GM19452 (cell line): Measurements from ENCODE around the gene CKM.
"Not testable (repeated sequence)": the region's sequence is repeated elsewhere in the genome, so short reads cannot be mapped to it uniquely, and the experiment has no call there.

ENCODE experiments used
- ATAC-seq: cut with Tn5 transposase; IDR thresholded peaks from one replicate; pipeline ENCODE4 v1.9.1; 2021; ENCODE audit not compliant: unreplicated experiment

CKM gene

DNA sequence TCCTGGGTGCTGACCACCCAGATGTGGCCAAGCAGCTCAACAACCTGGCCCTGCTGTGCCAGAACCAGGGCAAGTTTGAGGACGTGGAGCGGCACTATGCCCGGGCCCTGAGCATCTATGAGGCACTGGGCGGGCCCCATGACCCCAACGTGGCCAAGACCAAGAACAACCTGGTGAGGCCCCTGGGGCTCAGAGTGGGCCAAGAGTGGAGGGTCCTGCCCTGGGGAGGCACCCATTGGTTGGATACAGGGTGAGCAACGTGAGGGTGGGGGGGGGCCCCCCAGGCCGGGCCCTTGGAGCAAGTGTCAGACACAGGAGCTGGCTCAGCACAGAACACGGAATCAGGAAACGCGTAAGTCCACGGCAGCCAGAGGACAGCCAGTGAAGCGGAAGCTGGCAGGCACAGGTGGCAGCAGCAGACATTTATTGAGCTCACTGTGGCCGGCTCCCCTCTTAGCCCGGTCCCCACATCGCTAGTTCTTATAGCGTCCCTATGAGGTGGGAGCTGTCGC, 26.8 kb upstream of the CKM start:
- ATAC-seq, result no peak

DNA sequence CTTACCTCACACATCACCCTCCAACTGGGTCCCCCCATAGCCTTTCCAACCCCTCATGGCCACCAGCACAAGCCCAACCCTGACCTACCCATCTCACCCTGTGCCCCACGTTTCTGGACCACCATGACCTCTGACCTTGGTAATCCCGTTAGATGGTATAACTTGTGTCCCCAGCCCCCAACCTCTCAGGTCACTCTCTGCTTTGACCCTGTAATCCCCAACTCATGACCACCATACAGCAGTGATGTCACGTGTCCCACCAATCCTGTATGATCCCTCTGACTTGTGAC, 26.4 kb upstream of the CKM start:
- no peak for ATAC-seq

DNA sequence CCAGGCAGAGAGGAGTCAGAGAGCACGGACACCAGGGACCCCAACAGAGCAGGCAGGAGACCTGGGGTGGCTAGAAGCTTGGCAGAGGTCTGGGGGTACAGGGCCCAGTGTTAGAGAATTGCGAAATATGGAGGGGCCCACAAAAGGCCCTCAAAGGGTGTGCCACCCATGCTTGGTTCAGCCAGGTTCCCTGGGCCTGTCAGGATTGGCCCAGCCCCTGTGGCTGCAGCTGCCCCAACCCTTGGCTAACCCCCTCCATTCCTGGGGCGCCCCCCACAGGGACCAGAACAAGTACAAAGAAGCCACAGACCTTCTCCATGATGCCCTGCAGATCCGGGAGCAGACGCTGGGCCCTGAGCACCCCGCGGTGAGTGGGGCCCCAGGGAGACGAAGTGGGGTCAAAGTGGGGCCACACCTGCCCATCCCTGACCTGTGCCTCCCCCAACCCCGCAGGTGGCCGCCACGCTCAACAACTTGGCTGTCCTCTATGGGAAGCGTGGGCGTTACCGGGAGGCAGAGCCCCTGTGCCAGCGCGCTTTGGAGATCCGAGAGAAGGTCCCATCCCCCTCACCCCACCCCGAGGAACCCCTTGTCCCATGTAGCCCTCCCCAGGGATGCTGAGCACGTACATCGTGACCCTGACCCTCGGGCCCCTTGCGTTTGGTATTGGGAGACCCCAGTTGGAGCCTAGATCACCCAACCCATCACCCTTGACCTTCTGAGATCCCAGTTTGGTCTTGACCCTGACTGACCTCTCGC, 25.9 kb upstream of the CKM start:
- ATAC-seq, result no peak

DNA sequence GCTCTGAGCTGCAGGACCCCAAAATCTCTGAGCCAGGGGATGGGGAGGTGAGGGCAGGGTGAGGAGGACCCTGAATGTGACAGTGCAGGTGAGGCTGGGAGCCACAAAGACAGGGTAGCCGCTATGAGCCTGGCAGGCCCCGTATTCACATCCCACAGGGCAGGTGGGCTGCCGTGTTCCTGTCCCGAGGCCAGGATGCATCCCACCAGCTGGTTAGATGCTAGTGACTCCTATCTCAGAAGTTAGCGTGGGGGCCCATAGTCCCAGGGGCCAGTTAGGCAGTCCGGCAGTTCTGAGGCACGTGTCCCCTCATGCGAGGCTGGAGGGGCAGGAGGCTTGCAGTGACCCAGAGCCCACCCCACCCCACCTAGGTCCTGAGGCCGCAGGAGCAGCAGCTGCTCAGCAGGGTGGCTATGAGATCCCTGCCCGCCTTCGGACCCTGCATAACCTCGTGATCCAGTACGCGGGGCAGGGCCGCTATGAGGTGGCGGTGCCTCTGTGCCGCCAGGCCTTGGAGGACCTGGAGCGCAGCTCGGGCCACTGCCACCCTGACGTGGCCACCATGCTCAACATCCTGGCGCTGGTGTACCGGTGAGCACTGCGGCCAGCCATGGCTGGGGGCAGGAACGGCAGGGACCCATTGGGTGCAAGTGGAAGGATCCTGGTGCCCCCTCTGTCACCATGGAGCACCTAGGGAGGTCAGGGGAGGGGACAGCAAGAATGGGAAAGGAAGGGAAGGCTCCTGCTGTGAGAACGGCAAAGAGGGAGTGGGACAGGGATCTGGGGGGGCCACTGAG, 25.1 kb upstream of the CKM start:
- ATAC-seq, result no peak

DNA sequence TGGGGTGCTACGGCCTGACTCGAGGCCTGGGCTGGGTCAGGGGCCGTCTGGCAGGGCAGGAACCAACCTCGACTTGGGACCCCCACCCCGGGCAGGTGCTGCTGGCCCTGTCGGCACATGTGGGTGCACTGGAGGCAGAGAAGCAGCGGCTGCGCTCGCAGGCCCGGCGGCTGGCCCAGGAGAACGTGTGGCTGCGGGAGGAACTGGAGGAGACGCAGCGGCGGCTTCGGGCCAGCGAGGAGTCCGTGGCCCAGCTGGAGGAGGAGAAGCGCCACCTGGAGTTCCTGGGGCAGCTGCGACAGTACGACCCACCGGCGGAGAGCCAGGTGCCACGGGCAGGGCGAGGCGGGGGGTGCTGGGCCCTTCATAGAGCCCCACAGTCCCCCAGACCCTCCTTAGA, 23.8 kb upstream of the CKM start:
- ATAC-seq, result no peak

DNA sequence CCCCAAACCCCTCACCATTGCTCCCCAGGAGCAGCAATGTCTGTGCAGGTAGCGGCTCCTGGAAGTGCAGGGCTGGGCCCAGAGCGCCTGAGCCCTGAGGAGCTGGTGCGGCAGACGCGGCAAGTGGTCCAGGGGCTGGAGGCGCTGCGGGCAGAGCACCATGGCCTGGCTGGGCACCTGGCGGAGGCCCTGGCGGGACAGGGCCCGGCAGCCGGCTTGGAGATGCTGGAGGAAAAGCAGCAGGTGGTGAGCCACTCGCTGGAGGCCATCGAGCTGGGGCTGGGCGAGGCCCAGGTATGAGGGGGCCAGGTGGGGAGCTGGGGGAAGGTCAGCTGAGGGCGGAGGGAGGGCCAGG, 22.8 kb upstream of the CKM start:
- ATAC-seq, result no peak

DNA sequence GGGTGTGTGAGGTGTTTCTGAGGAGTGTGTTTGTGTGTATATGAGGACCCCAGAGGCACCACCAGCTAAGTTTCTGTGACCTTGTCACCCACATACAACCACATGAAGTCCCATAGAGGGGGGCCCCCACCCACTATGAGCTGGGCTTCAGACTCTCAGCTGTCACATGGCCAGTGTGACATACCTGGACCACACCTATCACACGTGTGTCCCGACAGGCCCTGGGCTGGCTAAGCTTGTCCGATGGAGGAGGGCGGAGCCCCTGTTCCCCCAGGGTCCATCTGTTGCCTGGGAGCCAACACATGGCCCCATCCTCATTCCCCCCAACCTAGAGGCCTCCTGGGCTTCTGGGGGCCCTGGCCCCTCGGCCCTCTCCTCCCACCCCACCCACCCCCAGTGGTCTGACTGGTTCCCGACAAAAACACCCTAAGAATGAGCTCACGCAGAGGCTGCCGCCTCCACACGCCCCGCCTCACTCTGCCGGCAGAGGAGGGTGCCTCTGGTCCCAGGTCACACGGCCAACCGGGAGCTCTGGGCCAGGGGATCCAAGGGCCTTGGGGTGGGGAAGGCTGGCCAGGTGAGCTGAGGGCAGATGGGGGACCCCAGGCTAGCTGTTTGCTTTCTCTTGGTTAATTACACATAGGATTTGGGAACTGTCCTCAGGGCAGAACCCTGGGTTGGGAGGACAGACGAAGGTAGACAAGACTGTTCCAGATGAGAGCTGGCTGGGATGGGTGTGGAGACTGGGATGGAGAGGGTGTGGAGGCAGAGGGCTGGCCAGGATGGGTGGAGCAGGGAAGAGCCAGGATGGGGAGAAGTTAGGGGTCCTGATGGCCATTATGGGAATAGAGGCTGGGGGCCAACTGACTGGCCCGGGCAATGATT, 22.2 kb upstream of the CKM start:
- no peak for ATAC-seq

DNA sequence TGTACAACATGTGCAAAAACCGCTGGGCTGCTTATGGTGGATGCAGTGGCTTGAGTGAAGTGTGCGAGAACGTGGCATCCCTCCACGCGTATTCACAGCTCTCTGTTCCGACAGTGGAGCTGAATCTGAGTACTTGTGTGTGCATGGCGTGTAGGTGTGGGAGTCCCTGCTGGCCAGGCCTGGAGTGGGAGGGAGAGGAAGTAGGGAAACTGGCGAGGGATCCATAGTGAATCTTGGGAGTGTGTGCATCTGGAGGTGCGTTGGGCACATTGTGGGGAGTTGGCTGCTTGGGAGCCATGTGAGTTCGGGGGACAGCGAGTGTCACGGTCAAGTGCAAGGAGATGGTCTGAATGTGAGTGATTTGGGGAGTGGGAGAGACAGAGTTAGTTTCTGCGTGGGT, 20.2 kb upstream of the CKM start:
- ATAC-seq, result no peak

DNA sequence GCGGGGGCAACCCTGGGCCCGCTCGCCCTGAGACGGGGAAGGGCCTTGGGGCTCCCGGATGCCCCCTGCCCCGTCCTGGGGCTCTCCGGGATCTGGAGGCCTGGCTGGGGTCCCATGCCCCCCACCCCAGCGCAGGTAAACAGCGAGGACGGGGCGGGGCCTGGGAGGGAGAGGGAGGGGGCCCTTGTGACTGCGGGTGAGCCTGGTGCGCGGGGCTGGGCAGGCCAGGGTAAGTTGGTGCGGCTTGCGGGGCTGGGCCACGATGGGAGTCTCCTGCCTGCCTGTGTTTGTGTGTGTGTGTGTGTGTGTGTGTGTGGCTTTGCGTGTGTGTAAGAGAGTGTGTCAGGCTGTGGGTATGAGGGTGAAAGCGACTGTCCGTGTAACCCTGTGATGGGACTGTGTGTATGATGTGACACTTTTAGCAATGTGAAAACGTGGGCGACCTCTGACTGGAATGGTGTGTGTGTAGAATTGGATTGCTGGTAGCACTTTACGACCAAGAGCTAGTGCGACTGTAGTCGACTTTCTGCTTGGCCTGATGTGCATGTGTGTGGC, 18.3 kb upstream of the CKM start:
- no peak for ATAC-seq

DNA sequence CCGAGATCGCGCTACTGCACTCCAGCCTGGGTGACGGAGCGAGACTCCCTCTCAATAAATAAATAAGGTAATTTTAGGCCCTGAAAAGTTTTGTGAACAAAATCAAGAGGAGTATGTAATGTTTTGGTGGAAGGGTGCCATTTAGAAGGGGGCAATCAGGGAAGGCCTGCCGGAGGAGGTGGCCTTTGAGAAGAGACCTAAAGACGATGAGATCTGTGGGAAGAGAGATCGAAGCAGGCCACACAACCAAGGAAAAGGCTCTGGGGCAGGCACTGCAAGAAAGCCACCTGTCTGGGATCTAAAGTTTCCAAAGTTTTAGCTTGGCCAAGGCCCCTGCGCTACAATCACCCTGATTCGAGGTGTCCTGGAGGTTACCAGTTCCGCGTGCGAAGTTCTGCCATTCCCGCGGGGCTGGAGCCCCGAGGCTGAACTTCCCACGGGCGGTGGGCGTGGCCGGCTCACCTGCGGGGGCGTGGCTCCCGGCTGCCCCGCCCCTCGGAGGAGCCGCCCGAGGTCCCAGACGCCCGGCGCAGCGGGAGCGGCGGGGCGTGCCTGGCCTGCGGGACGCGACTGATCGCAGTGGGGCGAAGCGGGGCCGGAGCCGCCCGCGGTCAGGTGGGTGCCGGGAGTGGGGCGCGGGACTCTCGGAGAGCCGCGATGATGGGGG, 17.7 kb upstream of the CKM start, which contains the start of gene KLC3:
TSS of gene KLC3 (plus strand) at position 519 of the 667 bp plus-strand sequence. CDS start 4,792 bp downstream, outside the sequence.
- ATAC-seq, result no peak

DNA sequence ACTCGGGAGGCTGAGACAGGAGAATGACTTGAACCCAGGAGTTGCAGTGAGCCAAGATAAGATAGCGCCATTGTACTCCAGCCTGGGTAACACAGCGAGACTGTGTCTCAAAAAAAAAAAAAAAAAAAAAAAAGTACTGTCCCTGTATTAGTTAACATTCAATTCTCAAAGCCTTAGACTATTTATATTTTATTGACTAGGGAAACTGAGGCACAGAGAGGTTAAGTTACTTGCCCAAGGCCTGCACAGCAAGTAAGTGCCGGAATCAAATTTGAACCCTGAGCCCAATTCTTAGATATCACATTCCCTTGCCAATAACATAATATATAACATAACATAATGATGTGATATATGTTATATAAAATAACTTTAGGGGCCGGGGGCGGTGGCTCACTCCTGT, 17.0 kb upstream of the CKM start:
- no peak for ATAC-seq

DNA sequence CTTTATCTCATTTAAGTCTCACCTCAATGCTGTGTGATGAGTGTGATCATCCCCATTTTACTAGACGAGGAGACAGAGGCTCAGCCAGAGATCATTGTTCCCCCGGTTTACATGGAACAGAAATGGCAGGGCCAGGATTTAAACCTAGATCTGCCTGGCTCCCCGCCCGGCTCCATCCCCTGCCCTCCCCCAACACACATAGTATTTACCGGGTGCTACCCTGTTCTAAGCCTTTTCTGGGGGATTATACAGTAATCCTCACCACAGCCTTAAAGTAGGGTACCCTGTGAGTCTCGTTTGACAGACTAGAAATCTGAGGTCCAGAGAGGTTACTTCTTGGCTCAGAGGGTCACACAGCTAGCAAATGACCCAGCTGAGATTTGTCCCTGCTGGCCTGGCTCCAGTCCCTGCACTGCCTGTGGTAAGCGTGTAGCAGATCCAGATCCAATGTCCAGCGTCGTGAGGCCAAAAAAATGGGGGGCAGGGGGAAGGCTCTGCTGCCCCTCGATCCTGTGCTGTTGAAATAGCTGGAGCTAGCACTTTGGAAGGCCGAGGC, 14.1 kb upstream of the CKM start:
- ATAC-seq, result no peak

DNA sequence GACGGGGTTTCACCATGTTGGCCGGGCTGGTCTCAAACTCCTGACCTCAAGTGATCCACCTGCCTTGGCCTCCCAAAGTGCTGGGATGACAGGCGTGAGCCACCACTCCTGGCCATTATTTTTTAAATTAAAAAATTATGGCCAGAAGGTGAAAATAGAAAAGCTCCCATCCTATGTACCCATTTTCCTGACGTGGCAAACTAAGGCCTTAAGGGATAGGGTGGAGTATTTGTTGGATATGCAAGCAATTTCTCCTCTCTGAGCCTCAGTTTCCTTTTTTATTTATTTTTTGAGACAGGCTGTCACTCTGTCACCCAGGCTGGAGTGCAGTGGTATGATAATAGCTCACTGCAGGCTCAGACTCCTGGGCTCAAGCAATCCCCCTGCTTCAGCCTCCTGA, 12.2 kb upstream of the CKM start:
- not testable (repeated sequence) for ATAC-seq

DNA sequence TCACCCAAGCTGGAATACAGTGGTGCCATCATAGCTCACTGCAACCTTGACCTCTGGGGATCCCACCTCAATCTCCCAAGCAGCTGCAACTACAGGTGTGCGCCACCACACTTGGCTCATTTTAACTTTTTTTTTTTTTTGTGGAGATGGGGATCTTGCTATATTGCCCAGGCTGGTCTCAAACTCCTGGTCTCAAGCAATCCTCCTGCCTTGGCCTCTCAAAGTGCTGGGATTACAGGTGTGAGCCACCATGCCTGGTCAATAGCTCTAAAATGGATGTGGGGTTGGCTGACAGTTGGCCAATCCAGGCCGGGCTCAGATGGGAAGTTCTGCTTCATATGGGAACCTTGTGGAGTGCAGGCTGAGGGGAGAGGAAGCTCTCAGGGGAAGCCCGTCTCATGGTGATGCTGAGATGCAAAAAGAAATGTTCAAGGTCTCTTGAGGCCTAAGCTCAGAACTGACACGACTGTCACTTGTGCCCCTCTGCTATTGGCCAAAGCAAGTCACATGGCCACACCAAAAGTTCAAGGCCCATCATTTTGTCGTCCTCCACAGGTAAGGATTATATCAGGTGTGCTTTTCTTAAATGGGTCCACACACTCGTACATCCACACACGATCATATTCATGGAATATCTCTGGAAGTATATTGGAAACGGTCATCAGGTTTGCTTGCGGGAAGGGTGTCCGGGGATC, 11.1 kb upstream of the CKM start:
- ATAC-seq, result no peak

DNA sequence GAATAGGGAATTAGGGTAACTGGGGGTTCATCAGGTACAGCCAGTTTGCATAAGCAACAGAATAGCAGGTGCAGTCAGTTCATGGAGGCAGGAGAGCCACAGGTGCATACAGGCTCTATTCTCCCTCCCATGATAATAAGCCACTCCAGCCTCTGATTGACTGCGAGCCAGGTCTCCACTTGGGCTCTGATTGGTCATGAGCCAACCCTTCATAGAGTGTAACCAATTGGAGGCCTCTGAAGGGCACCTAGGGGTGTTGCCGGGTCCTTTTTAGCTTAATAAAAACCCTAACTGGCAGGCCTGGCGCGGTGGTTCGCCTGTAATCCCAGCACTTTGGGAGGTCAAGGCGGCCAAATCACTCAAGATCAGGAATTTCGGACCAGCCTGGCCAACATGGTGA, 8.7 kb upstream of the CKM start:
- no peak for ATAC-seq

DNA sequence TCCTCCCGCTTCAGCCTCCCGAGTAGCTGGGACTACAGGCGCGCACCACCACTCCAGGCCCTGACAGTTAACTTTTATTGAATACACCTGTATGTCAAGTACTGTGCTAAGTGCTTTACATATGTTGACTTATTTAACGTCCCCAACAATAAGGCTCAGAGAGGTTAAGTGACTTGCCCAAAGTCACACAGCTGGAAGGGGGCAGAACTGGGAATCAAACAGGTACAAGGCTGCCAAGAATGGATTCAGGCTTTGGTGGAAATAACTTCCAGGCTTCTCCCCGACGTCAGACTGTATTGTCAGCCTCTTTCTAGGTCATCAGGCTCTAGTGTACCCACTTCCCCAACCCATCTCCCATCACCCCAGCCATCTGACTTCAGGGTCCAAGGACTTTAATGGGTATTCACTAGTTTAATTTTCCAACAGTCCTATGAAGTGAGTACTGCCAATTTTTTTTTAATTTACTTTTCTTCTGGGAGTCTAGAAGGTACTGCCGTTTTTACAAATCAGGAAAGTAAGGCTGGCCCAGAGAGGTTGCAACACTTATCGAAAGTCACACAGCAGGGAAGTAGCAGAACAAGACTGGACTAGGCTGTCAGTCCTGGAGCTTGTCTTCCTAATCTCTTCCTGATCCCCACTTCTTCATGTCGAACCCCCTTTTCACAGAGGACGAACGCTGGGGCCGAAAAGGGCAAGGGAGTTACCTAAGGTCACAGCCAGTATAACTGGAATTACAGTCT, 4.9 kb upstream of the CKM start:
- ATAC-seq, result no peak

DNA sequence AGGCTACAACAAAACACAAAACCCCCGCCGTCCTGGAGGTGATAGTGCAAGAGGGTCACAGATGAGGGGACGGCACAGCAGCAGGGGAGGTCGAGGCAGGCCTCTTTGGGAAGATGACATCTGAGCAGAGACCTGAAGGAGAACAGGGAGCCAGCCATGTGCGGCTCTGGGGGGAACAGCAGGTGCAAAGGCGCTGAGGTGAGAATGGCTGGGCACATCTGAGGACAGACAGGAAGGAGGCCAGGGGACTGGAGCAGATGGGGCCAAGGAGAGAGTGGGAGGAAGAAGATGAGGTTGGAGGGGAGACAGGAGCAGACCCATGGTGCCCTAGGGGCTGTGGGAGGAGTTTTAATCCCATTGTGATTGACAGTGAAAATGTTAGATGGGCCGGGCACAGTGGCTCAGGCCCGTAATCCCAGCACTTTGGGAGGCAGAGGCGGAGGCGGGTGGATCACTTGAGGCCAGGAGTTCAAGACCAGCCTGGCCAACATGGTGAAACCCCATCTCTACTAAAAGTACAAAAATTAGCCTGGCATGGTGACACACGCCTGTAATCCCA, 1.8 kb upstream of the CKM start:
- ATAC-seq, result no peak

DNA sequence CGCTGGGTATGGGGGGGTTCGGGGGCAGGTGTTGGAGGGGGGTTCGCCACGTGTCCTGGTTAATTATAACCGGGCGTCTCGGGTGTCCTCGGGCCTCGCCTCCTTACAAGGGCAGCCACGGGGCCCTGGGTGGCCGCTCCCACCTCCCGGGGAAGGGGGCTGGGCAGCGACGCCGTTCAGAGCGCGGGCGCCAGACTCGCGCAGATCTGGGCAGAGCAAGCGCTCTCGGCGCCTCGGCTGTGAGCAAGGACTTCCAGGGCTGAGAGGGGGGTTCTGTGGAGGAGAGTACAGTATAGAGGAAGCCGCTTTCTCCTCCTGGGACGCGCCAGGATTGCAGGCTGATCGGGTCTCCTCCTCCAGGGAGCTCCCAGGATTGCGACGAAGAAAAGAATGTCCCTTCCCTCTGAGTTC, 1.0 kb upstream of the CKM start:
- ATAC-seq, result no peak

DNA sequence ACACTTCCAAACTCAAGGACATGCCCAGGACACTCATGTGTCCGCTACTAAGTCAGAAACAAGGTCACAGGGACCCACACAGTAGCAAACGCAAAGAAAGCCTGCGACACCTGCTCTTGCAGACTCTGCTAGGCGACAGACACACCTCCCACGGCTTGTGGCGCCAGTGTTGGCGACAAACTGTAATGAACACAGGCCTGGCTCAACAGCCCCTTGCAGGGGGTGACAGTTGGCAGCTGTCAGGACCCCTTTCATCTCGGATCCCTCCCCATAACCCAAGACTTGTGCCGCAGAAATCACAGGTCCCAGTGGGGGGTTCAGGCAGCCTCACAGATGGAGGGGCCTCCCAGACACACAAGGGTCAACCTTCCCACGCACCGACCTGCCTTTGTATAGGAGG, 364 bp downstream of the CKM start:
- no peak for ATAC-seq
